Measurements from ENCODE around the gene LRP1B. TPM values are rescaled to one million over a fixed set of nuclear protein-coding genes. Genes with fewer than 3 reads are reported as not detected.

Gene LRP1B
- total and polyA plus RNA-seq, 2 experiments from 2014 or later = not detected

DNA sequence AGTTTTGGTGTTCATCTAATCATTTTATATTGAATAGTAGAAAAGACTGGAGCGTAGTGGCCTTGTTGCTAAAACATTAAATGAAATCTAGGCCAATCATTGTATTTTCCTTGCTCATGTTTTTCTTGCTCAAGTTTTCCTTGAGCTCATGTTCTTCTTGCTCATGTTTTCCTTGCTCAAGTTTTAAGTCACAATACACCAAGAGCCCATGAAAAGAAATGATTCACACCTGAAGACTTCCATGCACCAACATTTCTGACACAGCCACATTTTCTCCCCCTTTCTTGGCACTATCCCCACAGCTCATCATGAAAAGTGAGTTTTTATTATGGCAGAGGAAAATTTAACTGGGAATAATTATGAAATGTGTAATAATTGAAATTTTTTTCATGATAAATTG lies 92.0 kb downstream of the LRP1B start:
- Histone ChIP-seq H4K20me1 (ENCODE audit: insufficient read depth) (no peaks in the 10 kb centered on the region), H3K79me2 (ENCODE audit: insufficient read depth) (no peaks in the 10 kb centered on the region), H3K36me3 (ENCODE audit: low read depth) (no peaks in the 10 kb centered on the region), H3K4me2 (ENCODE audit: unreplicated experiment) (no peak overlapping the region), H3K9me3 (ENCODE audit: low read depth) (no peaks in the 10 kb centered on the region), H3K9me2 (ENCODE audit: insufficient read depth) (no peaks in the 10 kb centered on the region), H2AFZ (no peak overlapping the region), H3K27ac (no peak overlapping the region), H3K4me1 (ENCODE audit: insufficient read depth) (peaks cover 11% of the 10 kb centered on the region; the same call in 1 of the 2 replicates), H3K27me3 (replicated peaks; ENCODE audit: insufficient read depth) (no peaks in the 10 kb centered on the region), H3K4me3 (no peak overlapping the region), H3F3A (ENCODE audit: insufficient read depth) (no peaks in the 10 kb centered on the region), H3K9ac (no peak overlapping the region)
- 63 to 74% methylated on average over 1 of the region's 1 CpG for WGBS, 2 experiments (ENCODE audit: low coverage in 1 of 2, low lambda C conversion rate in 2 of 2, missing lambda C conversion rate in 2 of 2)
- in situ Hi-C loops (cut with MboI) = no loop called here
- TF ChIP-seq EZH2 (IDR thresholded peaks at IDR 0.05; ENCODE audit: insufficient read depth, poor library complexity, severe bottlenecking) (no peak), EZH2phosphoT487 (IDR thresholded peaks at IDR 0.05; ENCODE audit: insufficient read depth, low read depth) (no peak)
- DNase-seq = peak; percentile 34

DNA sequence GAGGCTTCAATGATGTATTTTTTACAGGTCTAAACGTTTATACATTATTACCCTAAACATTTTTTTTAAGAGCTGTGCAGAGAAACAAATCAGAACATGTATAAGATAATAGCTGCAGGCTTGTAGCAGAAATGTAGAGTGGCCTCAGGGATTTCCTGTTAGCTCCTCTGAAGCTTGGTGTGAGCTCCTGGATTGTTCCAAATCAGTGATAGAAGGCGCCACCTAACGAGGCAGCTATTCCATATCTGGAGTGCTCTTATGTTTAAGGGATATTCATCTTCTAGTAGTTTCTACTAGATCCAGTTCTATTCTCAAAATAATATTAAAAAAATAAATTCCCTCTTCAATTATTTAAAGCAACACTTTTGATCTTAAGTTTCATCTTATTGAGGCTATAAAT lies 93.1 kb downstream of the LRP1B start:
- 49% methylated on average over 3 of the region's 3 CpGs for WGBS, 2 experiments (ENCODE audit: low coverage in 1 of 2, low lambda C conversion rate in 2 of 2, missing lambda C conversion rate in 2 of 2)
- no peak overlapping the region for H3K9ac ChIP-seq

DNA sequence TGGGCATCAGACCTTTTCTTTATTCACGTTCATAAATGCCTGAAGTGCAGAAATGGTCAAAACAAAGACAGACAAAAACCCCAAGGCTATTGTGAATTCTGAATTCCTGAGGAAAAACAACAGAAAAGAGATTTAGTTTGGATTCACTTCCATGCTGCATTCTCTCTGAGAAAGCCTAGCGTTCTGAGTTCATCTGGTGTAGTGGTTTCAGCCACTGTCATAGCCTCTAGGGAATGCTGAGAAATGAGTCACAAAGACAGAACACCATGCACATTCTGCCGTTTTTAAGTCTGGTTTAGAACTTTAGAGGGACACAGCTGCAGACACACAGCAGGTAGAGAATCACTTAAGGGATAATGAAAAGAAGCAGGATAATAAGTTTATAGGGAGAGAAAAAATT lies 93.8 kb downstream of the LRP1B start:
- no peak overlapping the region for H3K9ac ChIP-seq
- peak; percentile 55 for DNase-seq
- no peak overlapping the region for H3K4me2 ChIP-seq (ENCODE audit: unreplicated experiment)
- H3K79me2 ChIP-seq (ENCODE audit: insufficient read depth) = no peaks in the 10 kb centered on the region
- no peaks in the 10 kb centered on the region for H3K36me3 ChIP-seq (ENCODE audit: low read depth)
- no peaks in the 10 kb centered on the region for H3K9me3 ChIP-seq (ENCODE audit: low read depth)
- no peak overlapping the region for H3K4me3 ChIP-seq
- no peak overlapping the region for H2AFZ ChIP-seq
- no peak for TF ChIP-seq EZH2 (IDR thresholded peaks at IDR 0.05; ENCODE audit: insufficient read depth, poor library complexity, severe bottlenecking)
- no peak for TF ChIP-seq EZH2phosphoT487 (IDR thresholded peaks at IDR 0.05; ENCODE audit: insufficient read depth, low read depth)
- H4K20me1 ChIP-seq (ENCODE audit: insufficient read depth) = no peaks in the 10 kb centered on the region
- no peaks in the 10 kb centered on the region for H3F3A ChIP-seq (ENCODE audit: insufficient read depth)
- H3K27me3 ChIP-seq (replicated peaks; ENCODE audit: insufficient read depth) = no peaks in the 10 kb centered on the region
- H3K4me1 ChIP-seq (ENCODE audit: insufficient read depth) = peaks cover 11% of the 10 kb centered on the region; the same call in 1 of the 2 replicates
- WGBS, 2 experiments (ENCODE audit: low coverage in 1 of 2, low lambda C conversion rate in 2 of 2, missing lambda C conversion rate in 2 of 2) = 29 to 31% methylated on average over 3 of the region's 3 CpGs
- no peaks in the 10 kb centered on the region for H3K9me2 ChIP-seq (ENCODE audit: insufficient read depth)
- H3K27ac ChIP-seq = no peak overlapping the region
- in situ Hi-C loops (cut with MboI) = no loop called here

More for the DNA sequence above, 93.1 kb downstream of the LRP1B start:
- Histone ChIP-seq H3K4me2 (ENCODE audit: unreplicated experiment) (no peak overlapping the region), H3K27me3 (replicated peaks; ENCODE audit: insufficient read depth) (no peaks in the 10 kb centered on the region), H3F3A (ENCODE audit: insufficient read depth) (no peaks in the 10 kb centered on the region), H3K27ac (no peak overlapping the region), H3K36me3 (ENCODE audit: low read depth) (no peaks in the 10 kb centered on the region), H4K20me1 (ENCODE audit: insufficient read depth) (no peaks in the 10 kb centered on the region), H3K9me3 (ENCODE audit: low read depth) (no peaks in the 10 kb centered on the region), H3K79me2 (ENCODE audit: insufficient read depth) (no peaks in the 10 kb centered on the region), H3K9me2 (ENCODE audit: insufficient read depth) (no peaks in the 10 kb centered on the region), H3K4me3 (no peak overlapping the region), H3K4me1 (ENCODE audit: insufficient read depth) (peaks cover 11% of the 10 kb centered on the region; the same call in 1 of the 2 replicates), H2AFZ (no peak overlapping the region)
- no peak for DNase-seq
- TF ChIP-seq EZH2 (IDR thresholded peaks at IDR 0.05; ENCODE audit: insufficient read depth, poor library complexity, severe bottlenecking) = no peak
- TF ChIP-seq EZH2phosphoT487 (IDR thresholded peaks at IDR 0.05; ENCODE audit: insufficient read depth, low read depth) = no peak
- in situ Hi-C loops (cut with MboI) = no loop called here

DNA sequence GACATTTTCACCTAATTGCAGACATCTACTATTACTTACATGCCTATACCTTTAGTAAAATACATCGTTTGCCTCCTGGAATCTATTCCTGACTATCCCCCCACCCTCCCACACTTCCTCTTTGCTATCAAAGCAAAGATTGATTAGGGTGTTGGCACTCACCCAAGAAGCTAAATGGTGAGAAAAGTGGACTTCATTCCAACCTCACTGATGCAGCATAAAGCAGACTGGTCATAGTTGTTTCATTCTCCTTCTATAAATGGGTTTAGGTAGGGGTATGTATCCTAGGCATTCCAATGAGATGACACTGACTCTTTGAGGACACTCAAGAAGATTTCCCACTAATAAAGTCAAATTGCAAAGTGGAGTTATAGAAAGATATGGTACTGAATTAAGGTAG lies 97.4 kb downstream of the LRP1B start:
- Histone ChIP-seq H3K9me2 (ENCODE audit: insufficient read depth) (no peaks in the 10 kb centered on the region), H3K79me2 (ENCODE audit: insufficient read depth) (no peaks in the 10 kb centered on the region), H4K20me1 (ENCODE audit: insufficient read depth) (no peaks in the 10 kb centered on the region), H3F3A (ENCODE audit: insufficient read depth) (no peaks in the 10 kb centered on the region), H3K27me3 (replicated peaks; ENCODE audit: insufficient read depth) (no peaks in the 10 kb centered on the region), H3K4me3 (no peak overlapping the region), H2AFZ (no peak overlapping the region), H3K36me3 (ENCODE audit: low read depth) (no peaks in the 10 kb centered on the region), H3K9me3 (ENCODE audit: low read depth) (no peaks in the 10 kb centered on the region), H3K9ac (no peak overlapping the region), H3K4me2 (ENCODE audit: unreplicated experiment) (no peak overlapping the region), H3K27ac (no peak overlapping the region), H3K4me1 (ENCODE audit: insufficient read depth) (no peaks in the 10 kb centered on the region)
- 37 to 38% methylated on average over 1 of the region's 1 CpG for WGBS, 2 experiments (ENCODE audit: low coverage in 1 of 2, low lambda C conversion rate in 2 of 2, missing lambda C conversion rate in 2 of 2)
- no peak for TF ChIP-seq EZH2phosphoT487 (IDR thresholded peaks at IDR 0.05; ENCODE audit: insufficient read depth, low read depth)
- TF ChIP-seq EZH2 (IDR thresholded peaks at IDR 0.05; ENCODE audit: insufficient read depth, poor library complexity, severe bottlenecking) = no peak
- DNase-seq = no peak
- in situ Hi-C loops (cut with MboI) = no loop called here

DNA sequence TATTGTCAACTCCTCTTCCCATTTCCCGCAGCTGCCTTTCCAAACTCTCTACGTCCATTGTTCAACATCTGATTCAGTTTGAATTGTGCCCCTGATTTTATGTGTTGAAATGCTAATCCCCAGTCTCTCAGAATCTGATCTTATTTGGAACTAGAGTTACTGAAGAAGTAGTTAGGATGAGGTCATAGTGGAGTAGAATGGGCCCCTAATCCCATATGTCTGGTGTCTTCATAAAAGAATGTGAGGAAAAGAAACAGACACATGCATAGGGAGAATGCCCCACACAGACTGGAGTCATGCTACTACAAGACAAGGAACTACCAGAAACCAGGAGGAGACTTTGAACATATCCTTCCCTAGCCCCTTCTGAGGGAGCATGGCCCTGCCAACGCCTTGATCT lies 99.2 kb downstream of the LRP1B start:
- Histone ChIP-seq H3K4me2 (ENCODE audit: unreplicated experiment) (no peak overlapping the region), H3K4me3 (no peak overlapping the region), H3K9me3 (ENCODE audit: low read depth) (no peaks in the 10 kb centered on the region), H3K9ac (no peak overlapping the region), H3K36me3 (ENCODE audit: low read depth) (no peaks in the 10 kb centered on the region), H3K4me1 (ENCODE audit: insufficient read depth) (no peaks in the 10 kb centered on the region), H3K27me3 (replicated peaks; ENCODE audit: insufficient read depth) (no peaks in the 10 kb centered on the region), H3F3A (ENCODE audit: insufficient read depth) (no peaks in the 10 kb centered on the region), H3K9me2 (ENCODE audit: insufficient read depth) (no peaks in the 10 kb centered on the region), H4K20me1 (ENCODE audit: insufficient read depth) (no peaks in the 10 kb centered on the region), H3K27ac (no peak overlapping the region), H3K79me2 (ENCODE audit: insufficient read depth) (no peaks in the 10 kb centered on the region), H2AFZ (no peak overlapping the region)
- 43% methylated on average over 3 of the region's 3 CpGs for WGBS, 2 experiments (ENCODE audit: low coverage in 1 of 2, low lambda C conversion rate in 2 of 2, missing lambda C conversion rate in 2 of 2)
- no peak for DNase-seq
- in situ Hi-C loops (cut with MboI) = no loop called here
- TF ChIP-seq EZH2 (IDR thresholded peaks at IDR 0.05; ENCODE audit: insufficient read depth, poor library complexity, severe bottlenecking) (no peak), EZH2phosphoT487 (IDR thresholded peaks at IDR 0.05; ENCODE audit: insufficient read depth, low read depth) (no peak)
